ENCODE results near the gene GAPVD1. TPM values are rescaled to one million over a fixed set of nuclear protein-coding genes. Genes with fewer than 3 reads are reported as not detected.

GAPVD1 gene
- total and polyA plus RNA-seq, 2 of the 13 experiments (the other 11 are each of a cell fraction or from before 2014, with no cell fraction given): 11.1 to 33.2 TPM

DNA sequence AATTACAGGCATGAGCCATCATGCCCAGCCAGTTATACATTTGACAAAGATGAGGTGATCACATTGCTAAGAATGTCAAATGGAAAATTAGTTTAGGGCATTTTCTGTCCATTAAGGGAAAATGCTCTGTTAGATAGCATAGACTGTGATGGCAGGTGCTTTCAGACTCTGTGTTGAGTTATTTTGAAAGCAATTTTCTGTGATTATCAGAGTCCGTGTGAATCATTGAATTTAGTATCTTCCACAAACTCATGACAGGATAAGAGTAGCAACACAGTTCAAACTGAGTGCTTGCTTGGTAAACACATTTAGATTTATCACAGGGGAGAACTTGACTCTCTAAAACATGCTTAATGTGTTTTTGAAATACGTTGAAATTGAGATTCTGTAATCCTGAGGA lies 69.0 kb downstream of the GAPVD1 start:
- in situ Hi-C loops (cut with HindIII; ENCODE audit: extremely low pct_ligation_motif_present, low pct_unique_long_range_greater_than_20kb): no loop called here
- no peak for FAIRE-seq
- no peak for TF ChIP-seq ERF (CRISPR knock-in tag; IDR thresholded peaks at IDR 0.05)
- TF ChIP-seq ZKSCAN1 (IDR thresholded peaks at IDR 0.05; ENCODE audit: low read length): no peak
- intact Hi-C loops (cut with micrococcal nuclease; ENCODE audit: unreplicated experiment): no loop called here
- no peak overlapping the region for H3K27ac ChIP-seq (ENCODE audit: extremely low read length, insufficient read depth, low read length)
- no TSS peak for BruUV-seq (replicated peaks)
- H3K27me3 ChIP-seq (ENCODE audit: control insufficient read depth in 1 of 2, insufficient read depth in 2 of 2, low read length in 2 of 2): no peaks in the 10 kb centered on the region
- no peak for DNase-seq (ENCODE audit: low spot score)
- no peak overlapping the region for H3K9ac ChIP-seq (ENCODE audit: insufficient read depth, low read depth, low read length)
- H3K36me3 ChIP-seq (replicated peaks in 1 of 2; ENCODE audit: control insufficient read depth in 1 of 2, insufficient read depth in 2 of 2, low read length in 2 of 2): peaks cover 15 to 55% of the 10 kb centered on the region in 2 experiments
- H2AFZ ChIP-seq (ENCODE audit: low read length): no peak overlapping the region
- no peaks in the 10 kb centered on the region for H4K20me1 ChIP-seq (ENCODE audit: insufficient read depth, low read length)
- H3K4me1 ChIP-seq (ENCODE audit: insufficient read depth, low read length): no peaks in the 10 kb centered on the region
- no peaks in the 10 kb centered on the region for H3K9me3 ChIP-seq (ENCODE audit: low read length)
- no peak overlapping the region for H3K4me3 ChIP-seq (replicated peaks in 1 of 3; ENCODE audit: insufficient read depth in 1 of 3, low read depth in 2 of 3, low read length in 3 of 3)
- no peak overlapping the region for H3K4me2 ChIP-seq (ENCODE audit: low read depth, low read length)
- POLR2A ChIA-PET: no interaction called here
- no peak for ATAC-seq
- no peaks in the 10 kb centered on the region for H3K79me2 ChIP-seq (ENCODE audit: insufficient read depth, low read length)
- CTCF ChIA-PET (ENCODE audit: low intra/inter-chr PET ratio, low total read pairs): no interaction called here
- WGBS (ENCODE audit: low lambda C conversion rate): 92% methylated on average over 2 of the region's 2 CpGs

GRCh38 chr9:125332527-125332926 lies 70.9 kb downstream of the GAPVD1 start:
- Histone ChIP-seq H3K36me3 (replicated peaks in 1 of 2; ENCODE audit: control insufficient read depth in 1 of 2, insufficient read depth in 2 of 2, low read length in 2 of 2) (peaks cover 11 to 44% of the 10 kb centered on the region in 2 experiments), H3K27me3 (ENCODE audit: control insufficient read depth in 1 of 2, insufficient read depth in 2 of 2, low read length in 2 of 2) (no peaks in the 10 kb centered on the region), H3K9me3 (ENCODE audit: low read length) (no peaks in the 10 kb centered on the region), H2AFZ (ENCODE audit: low read length) (no peak overlapping the region), H3K79me2 (ENCODE audit: insufficient read depth, low read length) (no peaks in the 10 kb centered on the region), H3K4me3 (replicated peaks in 1 of 3; ENCODE audit: insufficient read depth in 1 of 3, low read depth in 2 of 3, low read length in 3 of 3) (no peak overlapping the region), H3K9ac (ENCODE audit: insufficient read depth, low read depth, low read length) (no peak overlapping the region), H3K27ac (ENCODE audit: extremely low read length, insufficient read depth, low read length) (no peak overlapping the region), H3K4me2 (ENCODE audit: low read depth, low read length) (no peak overlapping the region), H4K20me1 (ENCODE audit: insufficient read depth, low read length) (no peaks in the 10 kb centered on the region), H3K4me1 (ENCODE audit: insufficient read depth, low read length) (no peaks in the 10 kb centered on the region)
- WGBS (ENCODE audit: low lambda C conversion rate): 96% methylated on average over 3 of the region's 3 CpGs
- no peak for TF ChIP-seq KDM5A (IDR thresholded peaks at IDR 0.05; ENCODE audit: borderline replicate concordance, low read length)
- no peak for TF ChIP-seq ZNF660 (CRISPR knock-in tag; IDR thresholded peaks at IDR 0.05; ENCODE audit: borderline replicate concordance, low read depth)
- TF ChIP-seq, protein P1, sequence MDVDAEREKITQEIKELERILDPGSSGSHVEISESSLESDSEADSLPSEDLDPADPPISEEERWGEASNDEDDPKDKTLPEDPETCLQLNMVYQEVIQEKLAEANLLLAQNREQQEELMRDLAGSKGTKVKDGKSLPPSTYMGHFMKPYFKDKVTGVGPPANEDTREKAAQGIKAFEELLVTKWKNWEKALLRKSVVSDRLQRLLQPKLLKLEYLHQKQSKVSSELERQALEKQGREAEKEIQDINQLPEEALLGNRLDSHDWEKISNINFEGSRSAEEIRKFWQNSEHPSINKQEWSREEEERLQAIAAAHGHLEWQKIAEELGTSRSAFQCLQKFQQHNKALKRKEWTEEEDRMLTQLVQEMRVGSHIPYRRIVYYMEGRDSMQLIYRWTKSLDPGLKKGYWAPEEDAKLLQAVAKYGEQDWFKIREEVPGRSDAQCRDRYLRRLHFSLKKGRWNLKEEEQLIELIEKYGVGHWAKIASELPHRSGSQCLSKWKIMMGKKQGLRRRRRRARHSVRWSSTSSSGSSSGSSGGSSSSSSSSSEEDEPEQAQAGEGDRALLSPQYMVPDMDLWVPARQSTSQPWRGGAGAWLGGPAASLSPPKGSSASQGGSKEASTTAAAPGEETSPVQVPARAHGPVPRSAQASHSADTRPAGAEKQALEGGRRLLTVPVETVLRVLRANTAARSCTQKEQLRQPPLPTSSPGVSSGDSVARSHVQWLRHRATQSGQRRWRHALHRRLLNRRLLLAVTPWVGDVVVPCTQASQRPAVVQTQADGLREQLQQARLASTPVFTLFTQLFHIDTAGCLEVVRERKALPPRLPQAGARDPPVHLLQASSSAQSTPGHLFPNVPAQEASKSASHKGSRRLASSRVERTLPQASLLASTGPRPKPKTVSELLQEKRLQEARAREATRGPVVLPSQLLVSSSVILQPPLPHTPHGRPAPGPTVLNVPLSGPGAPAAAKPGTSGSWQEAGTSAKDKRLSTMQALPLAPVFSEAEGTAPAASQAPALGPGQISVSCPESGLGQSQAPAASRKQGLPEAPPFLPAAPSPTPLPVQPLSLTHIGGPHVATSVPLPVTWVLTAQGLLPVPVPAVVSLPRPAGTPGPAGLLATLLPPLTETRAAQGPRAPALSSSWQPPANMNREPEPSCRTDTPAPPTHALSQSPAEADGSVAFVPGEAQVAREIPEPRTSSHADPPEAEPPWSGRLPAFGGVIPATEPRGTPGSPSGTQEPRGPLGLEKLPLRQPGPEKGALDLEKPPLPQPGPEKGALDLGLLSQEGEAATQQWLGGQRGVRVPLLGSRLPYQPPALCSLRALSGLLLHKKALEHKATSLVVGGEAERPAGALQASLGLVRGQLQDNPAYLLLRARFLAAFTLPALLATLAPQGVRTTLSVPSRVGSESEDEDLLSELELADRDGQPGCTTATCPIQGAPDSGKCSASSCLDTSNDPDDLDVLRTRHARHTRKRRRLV (CRISPR knock-in tag; IDR thresholded peaks at IDR 0.05): no peak
- TF ChIP-seq MZF1 (CRISPR knock-in tag; IDR thresholded peaks at IDR 0.05; ENCODE audit: borderline replicate concordance): no peak
- in situ Hi-C loops (cut with HindIII; ENCODE audit: extremely low pct_ligation_motif_present, low pct_unique_long_range_greater_than_20kb): no loop called here
- DNase-seq (ENCODE audit: low spot score) (no peak), ATAC-seq (no peak), FAIRE-seq (no peak)
- ChIA-PET POLR2A (no interaction called here), CTCF (ENCODE audit: low intra/inter-chr PET ratio, low total read pairs) (no interaction called here)
- no TSS peak for BruUV-seq (replicated peaks)
- intact Hi-C loops (cut with micrococcal nuclease; ENCODE audit: unreplicated experiment): no loop called here
